Measurements from ENCODE around the gene MALL.
"Not testable (repeated sequence)": the region's sequence is repeated elsewhere in the genome, so short reads cannot be mapped to it uniquely, and the experiment has no call there.

DNA sequence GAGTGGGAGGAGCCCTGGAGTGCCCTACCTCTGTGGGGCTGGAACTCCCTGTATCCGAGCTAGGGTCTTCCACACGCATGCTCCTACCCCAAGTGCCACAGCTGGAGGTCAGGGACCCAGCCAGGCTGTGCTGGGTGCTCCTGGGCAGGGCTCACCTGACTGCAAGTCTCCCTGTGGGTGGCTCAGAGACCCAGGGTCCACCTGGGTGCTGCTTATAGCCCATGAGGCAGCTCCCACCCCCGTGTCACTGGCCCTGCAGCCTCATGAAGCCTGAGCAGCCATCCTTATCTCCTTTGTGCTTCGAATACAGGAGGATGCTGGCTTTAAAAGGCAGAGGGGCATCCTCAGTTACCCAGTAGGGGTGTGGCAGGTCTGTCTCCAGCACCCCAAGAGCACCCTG lies 14.7 kb downstream of the MALL start:
- TF ChIP-seq, protein P1, sequence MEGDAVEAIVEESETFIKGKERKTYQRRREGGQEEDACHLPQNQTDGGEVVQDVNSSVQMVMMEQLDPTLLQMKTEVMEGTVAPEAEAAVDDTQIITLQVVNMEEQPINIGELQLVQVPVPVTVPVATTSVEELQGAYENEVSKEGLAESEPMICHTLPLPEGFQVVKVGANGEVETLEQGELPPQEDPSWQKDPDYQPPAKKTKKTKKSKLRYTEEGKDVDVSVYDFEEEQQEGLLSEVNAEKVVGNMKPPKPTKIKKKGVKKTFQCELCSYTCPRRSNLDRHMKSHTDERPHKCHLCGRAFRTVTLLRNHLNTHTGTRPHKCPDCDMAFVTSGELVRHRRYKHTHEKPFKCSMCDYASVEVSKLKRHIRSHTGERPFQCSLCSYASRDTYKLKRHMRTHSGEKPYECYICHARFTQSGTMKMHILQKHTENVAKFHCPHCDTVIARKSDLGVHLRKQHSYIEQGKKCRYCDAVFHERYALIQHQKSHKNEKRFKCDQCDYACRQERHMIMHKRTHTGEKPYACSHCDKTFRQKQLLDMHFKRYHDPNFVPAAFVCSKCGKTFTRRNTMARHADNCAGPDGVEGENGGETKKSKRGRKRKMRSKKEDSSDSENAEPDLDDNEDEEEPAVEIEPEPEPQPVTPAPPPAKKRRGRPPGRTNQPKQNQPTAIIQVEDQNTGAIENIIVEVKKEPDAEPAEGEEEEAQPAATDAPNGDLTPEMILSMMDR (IDR thresholded peaks at IDR 0.05; ENCODE audit: low read length) = not testable (repeated sequence)
- TF ChIP-seq EZH2 (IDR thresholded peaks at IDR 0.05; ENCODE audit: borderline replicate concordance, low read length) = not testable (repeated sequence)

Measured in OCI-LY1 (cell line).